Stimulated activated effector memory CD8-positive, alpha-beta T cell treated with anti-CD3 and anti-CD28 coated beads, Interleukin-12 subunit alpha, Interleukin-12 subunit beta, amount 100 ng/mL, for 72 hours (primary cell): ENCODE measurements around the gene GRK5.
"Not testable (repeated sequence)": the region's sequence is repeated elsewhere in the genome, so short reads cannot be mapped to it uniquely, and the experiment has no call there.

ENCODE experiments used
- ATAC-seq: fragments of 150-1000 bp; cut with Tn5 transposase; 2 replicates; pipeline ENCODE4 v1.10.0; 2021
- DNase-seq, 2 donors: peaks; one replicate each; pipeline ENCODE4 v3.0.0; 2021 to 2022; ENCODE audit warnings: low spot score in 2 of 2
- H3K27ac Mint-ChIP-seq: one replicate; pipeline ENCODE4 v1.8.0; 2022; ENCODE audit warnings: mild to moderate bottlenecking, mixed read lengths
- H3K36me3 Mint-ChIP-seq: one replicate; pipeline ENCODE4 v1.8.0; 2022; ENCODE audit warnings: mild to moderate bottlenecking, mixed read lengths
- H3K4me1 Mint-ChIP-seq: one replicate; pipeline ENCODE4 v1.8.0; 2022; ENCODE audit warnings: mixed read lengths
- H3K4me3 Mint-ChIP-seq: one replicate; pipeline ENCODE4 v1.8.0; 2022; ENCODE audit warnings: mild to moderate bottlenecking, mixed read lengths
- H3K9me3 Mint-ChIP-seq: one replicate; pipeline ENCODE4 v1.8.0; 2022; ENCODE audit warnings: mixed read lengths

Gene GRK5

DNA sequence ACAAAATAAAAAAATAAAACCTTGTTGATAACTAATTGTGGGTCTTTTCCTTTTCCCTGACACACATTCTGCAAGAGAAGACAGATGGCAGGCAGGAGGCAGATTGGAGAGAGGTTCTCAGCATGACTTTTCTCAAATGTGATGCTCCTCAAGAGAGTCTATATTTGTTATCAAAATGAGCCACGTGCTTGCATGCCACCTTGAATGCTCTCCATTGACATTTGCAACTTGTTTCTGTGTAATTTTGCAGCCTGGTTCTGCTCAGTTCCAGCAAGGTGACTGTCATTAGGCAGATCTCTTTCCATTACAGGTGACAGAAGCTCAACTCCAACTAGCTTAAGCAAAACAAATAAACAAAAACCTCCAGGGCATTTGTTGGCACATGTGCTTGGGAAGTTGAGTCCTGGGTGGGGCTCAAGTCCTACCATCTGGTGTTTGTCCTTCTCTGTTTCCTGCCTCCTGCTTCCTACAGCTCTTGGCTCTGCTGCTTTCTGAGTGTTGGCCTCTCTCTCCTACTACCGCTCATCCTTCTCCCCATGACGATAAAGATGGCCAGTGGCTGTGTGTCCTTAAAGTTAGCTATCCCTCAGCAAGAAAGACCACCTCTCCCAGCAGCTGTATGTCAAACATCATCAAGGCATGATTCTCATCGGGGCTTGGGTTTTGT, 56.7 kb downstream of the GRK5 start:
- H3K4me1 Mint-ChIP-seq, result peaks cover 20% of the 10 kb centered on the region
- ATAC-seq, result no peak
- H3K27ac Mint-ChIP-seq, result peak overlapping the region; percentile 18
- H3K4me3 Mint-ChIP-seq, result no peak overlapping the region
- H3K36me3 Mint-ChIP-seq, result peaks cover 7% of the 10 kb centered on the region
- no peaks in the 10 kb centered on the region for H3K9me3 Mint-ChIP-seq
- no peak for DNase-seq

DNA sequence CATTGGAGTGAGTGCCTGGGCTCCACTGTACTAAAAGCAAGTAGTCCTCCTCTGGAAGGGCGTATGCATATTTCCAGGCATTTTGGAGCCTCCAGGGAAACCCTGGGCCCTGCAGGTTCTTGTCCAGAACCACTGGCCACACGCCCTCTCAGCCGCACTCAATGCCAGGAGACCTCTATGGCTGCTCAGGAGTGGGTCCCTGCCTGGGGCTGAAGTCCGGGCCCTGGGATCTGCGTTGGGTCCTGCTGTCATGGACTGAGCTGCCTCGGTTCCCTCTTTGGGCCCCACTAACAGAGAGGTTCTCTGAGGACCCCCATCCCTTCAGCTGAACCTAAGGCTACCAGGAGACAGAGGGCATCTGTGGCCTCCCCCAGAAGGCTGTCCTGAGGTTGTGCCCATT, 58.3 kb downstream of the GRK5 start:
- Mint-ChIP-seq H3K4me3 (no peak overlapping the region), H3K9me3 (no peaks in the 10 kb centered on the region), H3K36me3 (peaks cover 18% of the 10 kb centered on the region), H3K4me1 (peaks cover 32% of the 10 kb centered on the region), H3K27ac (peak overlapping the region; percentile 61)
- ATAC-seq, result no peak
- no peak for DNase-seq

DNA sequence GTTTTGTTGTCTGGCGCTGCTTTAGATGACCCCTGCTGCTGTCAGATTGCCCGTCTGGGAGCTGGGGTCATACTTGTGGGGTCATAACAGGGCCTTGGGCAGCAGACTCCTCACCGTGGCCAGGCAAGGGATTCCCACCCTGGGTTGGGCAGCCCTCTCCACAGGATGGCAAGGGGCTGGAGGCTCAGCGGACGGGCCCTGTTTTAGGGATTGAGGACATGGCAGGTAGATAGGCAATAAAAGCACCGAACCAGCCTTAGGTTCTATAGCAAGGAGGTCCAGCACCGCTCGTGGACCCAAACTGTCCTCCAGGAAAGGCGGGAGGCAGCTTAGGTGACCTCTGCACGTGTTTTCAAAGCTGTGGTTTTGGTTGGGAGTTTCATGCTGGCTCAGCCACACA, 60.0 kb downstream of the GRK5 start:
- Mint-ChIP-seq H3K4me3 (no peak overlapping the region), H3K9me3 (no peaks in the 10 kb centered on the region), H3K27ac (peak overlapping the region; percentile 98), H3K36me3 (peaks cover 22% of the 10 kb centered on the region), H3K4me1 (peaks cover 43% of the 10 kb centered on the region)
- no peak for DNase-seq
- no peak for ATAC-seq

DNA sequence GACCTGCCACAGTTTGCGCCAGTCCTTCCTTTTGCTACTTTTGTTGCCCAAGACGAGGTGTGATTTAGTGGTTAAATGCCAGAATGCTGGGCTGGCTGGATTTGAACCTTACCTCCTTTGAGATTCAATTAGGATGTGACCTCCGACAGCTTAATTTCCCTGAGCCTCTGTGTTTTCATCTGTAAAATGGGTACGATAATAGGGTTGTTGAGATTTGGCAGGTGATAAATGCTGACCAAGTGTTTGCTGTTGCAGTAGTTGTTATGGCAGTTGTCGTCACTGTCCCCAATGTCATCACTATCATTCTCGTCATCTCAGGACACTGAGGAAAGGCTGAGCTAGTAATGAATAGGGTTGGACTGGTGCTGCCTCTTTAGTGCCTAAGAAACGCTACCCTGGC, 61.1 kb downstream of the GRK5 start:
- Mint-ChIP-seq H3K36me3 (peaks cover 22% of the 10 kb centered on the region), H3K4me3 (peak overlapping the region; percentile 68), H3K27ac (peak overlapping the region; percentile 98), H3K4me1 (peaks cover 43% of the 10 kb centered on the region), H3K9me3 (no peaks in the 10 kb centered on the region)
- DNase-seq (no peak), ATAC-seq (peak; percentile 49)

DNA sequence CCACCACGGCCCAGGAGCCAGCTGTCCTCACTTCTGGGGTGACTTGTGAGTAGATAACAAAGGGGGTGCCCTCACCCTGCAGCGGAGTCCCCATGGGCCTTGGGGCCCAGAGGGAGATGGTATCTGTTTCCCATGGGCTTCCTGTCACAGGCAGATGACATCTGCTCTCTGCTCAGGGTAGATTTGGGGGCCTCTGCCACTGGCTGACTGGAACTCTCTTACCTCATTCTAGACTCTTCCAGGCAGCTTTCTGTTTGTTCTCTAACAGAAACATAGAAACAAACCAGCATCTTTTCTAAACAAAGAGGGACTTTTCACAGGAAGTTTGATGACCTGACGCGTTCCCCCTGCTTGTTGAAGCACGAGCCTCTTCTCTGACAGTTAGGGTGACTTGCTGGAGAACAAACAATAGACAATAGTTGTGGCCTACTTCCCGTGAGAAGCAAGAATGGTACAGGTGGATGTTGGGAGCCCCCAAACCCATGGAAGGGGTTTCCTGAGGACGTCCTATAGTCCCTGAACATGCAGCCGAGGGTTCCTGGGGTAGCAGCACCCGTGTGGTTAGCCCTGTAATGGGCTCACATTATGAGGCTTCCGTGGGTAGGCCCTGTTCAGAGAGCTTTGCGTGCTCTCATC, 61.6 kb downstream of the GRK5 start:
- Mint-ChIP-seq H3K9me3 (no peaks in the 10 kb centered on the region), H3K4me1 (peaks cover 43% of the 10 kb centered on the region), H3K36me3 (peaks cover 22% of the 10 kb centered on the region), H3K27ac (peak overlapping the region; percentile 98), H3K4me3 (peak overlapping the region; percentile 68)
- ATAC-seq, result peak; percentile 90
- peak; percentile 45 to 79 for DNase-seq

DNA sequence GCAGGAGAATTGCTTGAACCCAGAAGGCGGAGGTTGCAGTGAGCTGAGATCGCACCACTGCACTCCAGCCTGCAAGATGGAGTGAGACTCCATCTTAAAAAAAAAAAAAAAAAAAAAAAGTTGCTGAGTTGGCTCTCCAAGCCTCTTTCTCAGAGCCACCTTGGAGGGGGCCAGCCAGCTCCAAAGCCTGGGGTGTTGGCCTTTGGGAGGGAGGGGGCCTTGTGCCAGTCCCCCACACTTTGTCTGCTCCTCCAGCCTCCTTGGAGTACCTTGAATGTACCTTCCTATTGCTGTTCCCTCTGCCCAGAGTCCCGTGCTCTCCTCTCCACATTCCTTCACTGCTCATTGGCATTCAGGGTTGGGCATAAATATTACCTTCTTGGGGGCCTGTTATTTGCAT, 62.4 kb downstream of the GRK5 start:
- DNase-seq, result no peak
- H3K9me3 Mint-ChIP-seq, result no peaks in the 10 kb centered on the region
- peaks cover 36% of the 10 kb centered on the region for H3K4me1 Mint-ChIP-seq
- peak overlapping the region; percentile 68 for H3K4me3 Mint-ChIP-seq
- no peak for ATAC-seq
- peaks cover 22% of the 10 kb centered on the region for H3K36me3 Mint-ChIP-seq
- peak overlapping the region; percentile 98 for H3K27ac Mint-ChIP-seq

DNA sequence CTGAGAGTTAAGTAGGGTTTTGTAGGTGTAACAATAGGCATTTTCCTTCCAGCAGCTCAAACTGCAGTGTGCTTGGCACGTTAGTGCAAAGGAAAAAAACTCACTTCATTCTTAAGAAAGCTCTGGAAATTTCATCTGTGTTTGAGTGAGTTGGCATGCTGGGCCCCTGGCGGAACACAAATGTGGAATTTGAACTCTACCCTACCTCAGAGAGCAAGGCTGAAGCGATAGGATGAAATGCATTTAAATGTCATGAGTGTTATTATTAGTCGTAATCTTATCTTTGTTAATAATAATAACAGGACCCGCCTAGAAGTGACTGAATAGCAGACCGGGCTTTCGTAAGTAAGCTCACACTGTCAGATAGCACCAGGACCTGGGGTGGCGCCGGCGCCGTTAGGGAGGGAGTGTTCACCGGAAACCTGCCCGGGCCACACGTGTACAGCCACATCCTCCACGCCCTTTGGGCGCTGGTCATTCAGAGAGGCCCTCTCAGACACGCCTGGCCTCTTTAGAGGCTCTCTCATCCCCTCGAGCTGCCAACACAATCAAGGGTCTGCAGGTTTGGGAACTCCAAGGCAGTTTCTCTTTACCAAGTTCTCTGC, 63.5 kb downstream of the GRK5 start:
- Mint-ChIP-seq H3K4me3 (peak overlapping the region; percentile 68), H3K4me1 (peaks cover 36% of the 10 kb centered on the region), H3K9me3 (no peaks in the 10 kb centered on the region), H3K36me3 (peaks cover 18% of the 10 kb centered on the region), H3K27ac (peak overlapping the region; percentile 90)
- peak; percentile 21 to 74 for DNase-seq
- ATAC-seq, result peak; percentile 70

DNA sequence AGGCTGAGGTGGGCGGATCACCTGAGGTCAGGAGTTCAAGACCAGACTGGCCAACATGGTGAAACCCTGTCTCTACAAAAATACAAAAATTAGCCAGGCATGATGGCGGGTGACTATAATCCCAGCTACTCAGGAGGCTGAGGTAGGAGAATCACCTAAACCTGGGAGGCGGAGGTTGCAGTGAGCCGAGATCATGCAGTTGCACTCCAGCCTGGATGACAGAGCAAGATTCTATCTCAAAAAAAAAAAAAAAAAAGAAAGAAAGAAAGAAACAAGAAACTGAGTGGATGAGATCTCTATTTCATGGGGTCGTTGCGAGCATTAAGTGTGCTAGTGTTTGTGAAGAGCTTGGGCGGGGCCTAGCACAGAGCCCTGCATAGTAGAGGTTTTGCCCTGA, 65.0 kb downstream of the GRK5 start:
- not testable (repeated sequence) for ATAC-seq

DNA sequence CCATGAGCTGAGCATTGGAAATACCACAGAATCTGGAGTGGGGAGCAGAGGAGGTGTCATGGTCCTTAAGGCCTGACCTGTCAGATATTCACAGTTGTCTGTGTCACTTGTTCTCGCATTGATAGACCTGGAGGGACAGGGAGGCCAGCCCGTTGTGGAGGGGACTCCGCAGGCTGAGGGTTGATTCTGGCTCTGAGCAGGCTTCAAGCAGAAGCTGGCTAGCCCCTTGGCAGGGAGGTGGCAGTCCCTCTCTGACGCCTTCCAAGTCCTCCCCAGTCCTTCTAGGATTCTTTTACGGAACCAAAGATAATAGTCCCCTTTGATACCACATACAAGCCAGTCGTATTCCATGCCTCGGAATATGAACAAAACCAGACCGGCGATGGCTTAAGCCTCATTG, 65.4 kb downstream of the GRK5 start:
- no peak overlapping the region for H3K4me3 Mint-ChIP-seq
- H3K27ac Mint-ChIP-seq, result no peak overlapping the region
- DNase-seq (no peak), ATAC-seq (no peak)
- H3K4me1 Mint-ChIP-seq, result peaks cover 36% of the 10 kb centered on the region
- H3K9me3 Mint-ChIP-seq, result no peaks in the 10 kb centered on the region
- peaks cover 16% of the 10 kb centered on the region for H3K36me3 Mint-ChIP-seq

More for the DNA sequence above, 65.0 kb downstream of the GRK5 start:
- H3K9me3 Mint-ChIP-seq, H3K27ac Mint-ChIP-seq, DNase-seq, H3K4me3 Mint-ChIP-seq: not testable (repeated sequence)
- Mint-ChIP-seq H3K4me1 (peaks cover 36% of the 10 kb centered on the region), H3K36me3 (peaks cover 16% of the 10 kb centered on the region)

DNA sequence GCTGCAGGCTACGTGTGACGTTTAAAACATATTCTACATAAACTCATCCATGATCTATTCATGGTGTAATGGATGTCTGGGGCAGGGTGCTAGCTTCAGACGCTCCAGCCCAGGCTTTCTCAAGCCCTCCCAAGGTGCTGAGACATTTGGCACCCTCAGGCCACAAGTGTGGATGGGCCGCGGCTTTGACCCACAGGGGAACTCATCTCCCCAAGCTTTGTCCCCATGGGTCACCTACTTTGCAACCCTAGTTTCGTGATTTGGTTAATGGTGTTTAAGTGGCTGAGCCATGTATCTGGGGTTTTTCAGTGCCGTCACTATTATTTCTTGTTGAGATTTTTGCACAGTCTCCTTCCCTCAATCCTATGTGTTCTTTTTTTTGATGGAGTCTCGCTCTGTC, 66.0 kb downstream of the GRK5 start:
- Mint-ChIP-seq H3K36me3 (peaks cover 16% of the 10 kb centered on the region), H3K27ac (no peak overlapping the region), H3K9me3 (no peaks in the 10 kb centered on the region), H3K4me3 (no peak overlapping the region), H3K4me1 (peaks cover 33% of the 10 kb centered on the region)
- no peak for ATAC-seq
- no peak for DNase-seq

DNA sequence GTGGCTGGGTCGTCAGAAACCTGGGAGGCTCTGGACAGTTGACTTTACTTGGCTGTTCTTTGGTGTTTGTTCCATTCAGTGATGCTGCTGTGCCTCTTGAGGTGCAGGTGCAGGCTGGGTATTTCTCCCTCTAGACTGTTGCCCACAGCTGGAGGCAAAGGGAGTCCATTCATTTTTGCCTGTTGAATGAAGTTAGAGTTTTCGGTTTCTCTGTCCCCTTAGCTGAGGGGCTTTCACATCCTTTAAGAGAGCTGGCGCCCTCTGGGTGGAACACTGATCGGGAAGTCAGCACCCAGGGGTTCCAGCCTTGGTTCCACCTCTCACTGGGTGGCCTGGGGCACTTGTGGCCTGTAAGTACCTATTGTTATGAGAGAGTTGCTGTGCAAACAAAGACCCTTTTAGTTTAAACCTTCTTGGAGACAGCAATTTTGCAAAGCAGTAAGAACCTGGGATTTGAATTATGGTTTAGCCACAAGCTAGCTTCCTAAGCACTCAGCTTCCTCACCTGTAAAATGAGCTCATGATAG, 67.2 kb downstream of the GRK5 start:
- H3K4me1 Mint-ChIP-seq, result peaks cover 22% of the 10 kb centered on the region
- H3K27ac Mint-ChIP-seq, result no peak overlapping the region
- H3K9me3 Mint-ChIP-seq, result no peaks in the 10 kb centered on the region
- no peak overlapping the region for H3K4me3 Mint-ChIP-seq
- H3K36me3 Mint-ChIP-seq, result peaks cover 10% of the 10 kb centered on the region
- DNase-seq (no peak), ATAC-seq (no peak)

DNA sequence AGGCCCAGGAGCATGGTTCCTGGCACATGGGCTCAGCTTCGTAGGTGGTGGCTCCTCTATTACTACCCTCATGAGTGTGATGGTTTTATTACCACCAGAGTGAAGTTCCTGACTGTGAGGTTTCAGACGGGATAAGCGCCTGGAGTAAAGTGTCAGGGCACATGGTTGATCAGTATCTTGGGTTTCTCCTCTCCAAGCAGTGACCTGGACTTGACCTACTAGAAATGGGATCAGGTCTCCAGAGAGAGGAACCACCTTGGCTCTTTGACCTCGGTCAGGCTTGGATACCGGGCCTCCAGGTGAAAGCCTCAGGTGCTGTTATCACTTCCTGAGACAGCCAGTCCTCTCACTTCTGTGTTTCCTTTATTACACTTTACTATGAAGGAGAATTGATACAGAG, 67.7 kb downstream of the GRK5 start:
- H3K36me3 Mint-ChIP-seq, result peaks cover 5% of the 10 kb centered on the region
- H3K27ac Mint-ChIP-seq, result no peak overlapping the region

DNA sequence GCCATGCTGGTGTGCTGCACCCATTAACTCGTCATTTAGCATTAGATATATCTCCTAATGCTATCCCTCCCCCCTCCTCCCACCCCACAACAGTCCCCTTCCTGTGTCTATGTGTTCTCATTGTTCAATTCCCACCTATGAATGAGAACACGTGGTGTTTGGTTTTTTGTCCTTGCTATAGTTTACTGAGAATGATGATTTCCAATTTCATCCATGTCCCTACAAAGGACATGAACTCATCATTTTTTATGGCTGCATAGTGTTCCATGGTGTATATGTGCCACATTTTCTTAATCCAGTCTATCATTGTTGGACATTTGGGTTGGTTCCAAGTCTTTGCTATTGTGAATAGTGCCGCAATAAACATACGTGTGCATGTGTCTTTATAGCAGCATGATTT, 68.8 kb downstream of the GRK5 start:
- peaks cover 12% of the 10 kb centered on the region for H3K4me1 Mint-ChIP-seq
- not testable (repeated sequence) for DNase-seq, ATAC-seq, H3K9me3 Mint-ChIP-seq, H3K36me3 Mint-ChIP-seq, H3K4me3 Mint-ChIP-seq, H3K27ac Mint-ChIP-seq

More for the DNA sequence above, 67.7 kb downstream of the GRK5 start:
- Mint-ChIP-seq H3K9me3 (no peaks in the 10 kb centered on the region), H3K4me1 (peaks cover 17% of the 10 kb centered on the region), H3K4me3 (no peak overlapping the region)
- DNase-seq (no peak), ATAC-seq (no peak)

DNA sequence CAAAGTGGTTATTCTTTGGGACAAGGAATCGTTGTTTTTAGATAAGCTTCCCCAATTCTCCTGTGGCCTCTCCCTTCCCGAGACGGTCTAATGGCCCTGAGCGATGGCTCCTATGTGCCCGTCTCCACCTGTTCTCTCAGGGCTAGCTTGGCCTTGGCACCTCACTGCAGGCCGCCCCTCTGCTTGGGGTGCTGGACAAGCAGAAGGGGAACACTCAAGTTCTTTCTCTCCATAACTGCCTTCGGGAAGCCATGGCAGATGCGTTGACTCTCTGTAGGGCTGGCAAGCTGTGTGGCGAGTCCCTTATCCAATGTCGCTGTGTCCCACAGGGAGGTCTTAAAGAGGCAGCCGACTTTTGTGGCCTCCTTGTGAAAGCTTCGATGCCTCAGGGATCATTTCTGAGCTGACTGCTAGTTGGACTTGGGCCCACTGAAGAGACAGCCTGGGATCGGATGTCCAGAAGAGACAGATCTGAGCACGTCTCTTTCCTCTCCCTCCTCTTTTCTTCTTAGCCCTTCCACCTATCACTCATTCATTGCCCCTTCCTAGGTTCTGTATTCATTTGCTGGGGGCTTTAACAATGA, 70.8 kb downstream of the GRK5 start:
- Mint-ChIP-seq H3K9me3 (no peaks in the 10 kb centered on the region), H3K36me3 (no peaks in the 10 kb centered on the region), H3K27ac (peak overlapping the region; percentile 10), H3K4me3 (no peak overlapping the region), H3K4me1 (peaks cover 17% of the 10 kb centered on the region)
- ATAC-seq (no peak), DNase-seq (no peak)

DNA sequence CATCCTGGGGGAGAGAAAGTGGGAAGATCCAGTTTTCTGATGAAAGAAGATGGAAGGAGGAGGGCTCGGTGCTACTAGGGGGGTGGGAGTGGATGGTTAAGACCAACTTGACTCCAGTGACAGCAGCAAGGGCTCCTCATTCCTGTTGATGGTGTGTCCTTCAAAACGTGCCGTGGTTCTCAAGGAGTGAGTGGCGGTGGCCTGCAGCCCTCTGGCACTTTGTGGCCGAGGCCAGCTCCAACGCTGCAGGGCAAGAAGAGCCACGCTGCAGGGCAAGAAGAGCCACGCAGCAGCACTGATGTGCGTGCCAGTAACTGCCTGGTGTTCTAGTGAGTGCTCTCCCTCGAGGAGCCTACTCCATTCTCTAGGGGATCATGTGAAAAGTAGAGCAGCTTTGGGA, 72.1 kb downstream of the GRK5 start:
- Mint-ChIP-seq H3K9me3 (no peaks in the 10 kb centered on the region), H3K4me3 (no peak overlapping the region), H3K4me1 (peaks cover 29% of the 10 kb centered on the region), H3K27ac (no peak overlapping the region), H3K36me3 (no peaks in the 10 kb centered on the region)
- DNase-seq (no peak), ATAC-seq (no peak)
